Heart right ventricle (tissue), 16 donors: ENCODE data around the gene STAT6. TPM values are rescaled to one million over a fixed set of nuclear protein-coding genes. Genes with fewer than 3 reads are reported as not detected.

ENCODE experiments used
- ATAC-seq, 8 donors: fragments of 200-7000 bp; cut with Tn5 transposase; one replicate each; pipeline ENCODE4 v1.9.1; 2020; ENCODE audit warnings: mild to moderate bottlenecking in 8 of 8, moderate library complexity in 8 of 8, moderate number of reproducible peaks in 1 of 8
- DNase-seq, 2 donors: peaks; one replicate each; pipeline ENCODE4 v3.0.0-alpha.2; 2020
- H3K27ac ChIP-seq, 10 donors: fragments of 200-600 bp; sonication (generic) in 2 of 10; one replicate each; pipeline versions ENCODE4 v1.5.0 to v1.8.0; 2020 to 2022; ENCODE audit warnings: mild to moderate bottlenecking in 3 of 10
- H3K27me3 ChIP-seq, 7 donors: fragments of 200-600 bp; one replicate each; pipeline ENCODE4 v1.8.0; 2021 to 2022; ENCODE audit warnings: mild to moderate bottlenecking in 2 of 7
- H3K36me3 ChIP-seq, 9 donors: fragments of 200-600 bp; sonication (generic) in 1 of 9; one replicate each; pipeline versions ENCODE4 v1.5.0 to v1.8.0; 2020 to 2022; ENCODE audit warnings: mild to moderate bottlenecking in 2 of 9
- H3K4me1 ChIP-seq, 9 donors: fragments of 200-600 bp; sonication (generic) in 1 of 9; one replicate each; pipeline versions ENCODE4 v1.5.0 to v1.8.0; 2020 to 2022; ENCODE audit warnings: mild to moderate bottlenecking in 4 of 9
- H3K4me3 ChIP-seq, 10 donors: fragments of 200-600 bp; sonication (generic) in 2 of 10; one replicate each; pipeline versions ENCODE4 v1.5.0 to v1.8.0; 2020 to 2022; ENCODE audit warnings: mild to moderate bottlenecking in 7 of 10, moderate library complexity in 2 of 10
- H3K9me3 ChIP-seq, 11 donors: fragments of 200-600 bp in 10 of 11; sonication (generic) in 2 of 11; one replicate each; pipeline versions ENCODE4 v1.5.0 to v1.8.0; 2013 to 2022; ENCODE audit warnings: mild to moderate bottlenecking in 2 of 11, control low read depth in 1 of 11, moderate library complexity in 1 of 11
- WGBS, 2 donors: extraction: QIAGEN DNeasy Blood & Tissue Kit; methylation state at CpG; one replicate each; pipeline ENCODE4 v1.1.7; 2013; ENCODE audit warnings: inconsistent platforms in 1 of 2; 5-methylcytosine and 5-hydroxymethylcytosine counted together
- intact Hi-C, 10 donors: fragments of 100-400 bp; cut with DNase I; formaldehyde crosslinking; loops; one replicate each; pipeline versions ENCODE4 v1.11.1 to v1.14.2; 2022
- polyA plus RNA-seq, 2 donors: library from polyadenylated mRNA; stranded (reverse); fragments of 200-250 nt; gene quantifications; one replicate each; pipeline ENCODE4 v1.2.3, GENCODE V29; 2013
- total RNA-seq, 10 donors: library from RNA; stranded (reverse); fragmentation: NEBNext Ultra II Directional in 3 of 10; extraction: Animal tissue kit (Norgen Biotek cat#: 25700) in 3 of 10; gene quantifications; one replicate each; pipeline versions ENCODE4 v1.2.1 to v1.2.4, GENCODE V29; 2021 to 2023
- TF ChIP-seq, protein P1 (sequence below), 9 donors: fragments of 200-600 bp; sonication (generic) in 2 of 9; IDR thresholded peaks; one replicate each; pipeline versions ENCODE4 v1.5.0 to v1.8.0; 2021 to 2022; ENCODE audit warnings: antibody characterized with exemption in 9 of 9, mild to moderate bottlenecking in 5 of 9, moderate library complexity in 1 of 9
- donor health status: Arrhythmogenic right ventricular cardiomyopathy.
- donor health status: ischemic (EF 13 %, LVEDD 7.1; RV severe dilation, severe dysfunction).
- donor health status: healthy with polysubstance abuse.
- donor health status: DM: no; HTN: yes; CAD: no.
- donor health status: DM: no; HTN: no; CAD: no.
- donor health status: ischemic (EF 25% LVEDD 6.9; RV normal size, moderate dysfunction).
- donor health status: ischemic (EF 25% LVEDD 5.7; RV mildly dilated, moderate dysfunction).
- donor health status: healthy.
- donor health status: DM: yes; HTN: yes; CAD: no.
- donor health status: Ischemic cardiomyopathy.
- donor health status: ischemic (EF 35%, LVEDD 5.7; RV mildly dilated, moderate dysfunction).
- donor health status: nonischemic (EF 11% LVEDD 7.7; RV severe dilation, severe dysfunction).
- donor health status: DM: yes; HTN: yes; CAD: no.
- donor health status: PGD.
- donor health status: ischemic (EF 29% LVEDD 5.4; RV normal size, mild dysfunction).
- donor health status: nonischemic (EF 23%, LVEDD 6.1; RV moderate dilation, normal function).

Gene STAT6
- total and polyA plus RNA-seq, 12 donors = 23.3 to 77.8 (median 38.0) TPM

DNA sequence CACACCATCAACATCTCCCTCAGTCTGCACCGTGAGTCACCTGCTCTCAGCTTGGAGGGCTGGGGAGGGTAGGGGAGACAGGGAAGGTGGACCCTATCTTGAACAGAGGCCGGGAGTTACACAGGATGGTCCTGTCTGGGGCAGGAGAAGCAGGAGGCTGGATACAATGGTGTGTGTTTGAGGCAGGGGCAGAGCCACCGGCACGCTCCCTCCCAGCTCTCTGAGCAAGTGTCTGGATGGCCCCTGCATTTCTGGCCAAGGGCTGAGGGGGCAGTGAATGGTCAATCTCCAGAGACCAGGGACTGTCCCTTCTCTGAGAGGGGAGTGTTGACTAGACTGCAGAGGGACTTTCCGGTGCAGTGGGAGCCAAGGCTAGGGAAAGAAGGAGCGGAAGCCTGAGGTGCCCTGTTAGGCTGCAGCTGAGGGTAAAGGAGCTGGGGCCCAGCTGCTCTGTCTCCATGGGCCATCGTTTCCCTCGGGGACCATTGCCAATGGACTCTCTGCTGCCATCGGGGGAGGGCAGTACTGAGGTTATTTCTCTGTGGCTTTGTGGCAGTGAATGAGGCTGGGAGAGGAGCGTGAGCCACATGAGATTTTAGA lies 34.4 kb upstream of the STAT6 start:
- TF ChIP-seq, protein P1, sequence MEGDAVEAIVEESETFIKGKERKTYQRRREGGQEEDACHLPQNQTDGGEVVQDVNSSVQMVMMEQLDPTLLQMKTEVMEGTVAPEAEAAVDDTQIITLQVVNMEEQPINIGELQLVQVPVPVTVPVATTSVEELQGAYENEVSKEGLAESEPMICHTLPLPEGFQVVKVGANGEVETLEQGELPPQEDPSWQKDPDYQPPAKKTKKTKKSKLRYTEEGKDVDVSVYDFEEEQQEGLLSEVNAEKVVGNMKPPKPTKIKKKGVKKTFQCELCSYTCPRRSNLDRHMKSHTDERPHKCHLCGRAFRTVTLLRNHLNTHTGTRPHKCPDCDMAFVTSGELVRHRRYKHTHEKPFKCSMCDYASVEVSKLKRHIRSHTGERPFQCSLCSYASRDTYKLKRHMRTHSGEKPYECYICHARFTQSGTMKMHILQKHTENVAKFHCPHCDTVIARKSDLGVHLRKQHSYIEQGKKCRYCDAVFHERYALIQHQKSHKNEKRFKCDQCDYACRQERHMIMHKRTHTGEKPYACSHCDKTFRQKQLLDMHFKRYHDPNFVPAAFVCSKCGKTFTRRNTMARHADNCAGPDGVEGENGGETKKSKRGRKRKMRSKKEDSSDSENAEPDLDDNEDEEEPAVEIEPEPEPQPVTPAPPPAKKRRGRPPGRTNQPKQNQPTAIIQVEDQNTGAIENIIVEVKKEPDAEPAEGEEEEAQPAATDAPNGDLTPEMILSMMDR (IDR thresholded peaks at IDR 0.05) = no peak
- intact Hi-C loops = no loop called here
- H3K36me3 ChIP-seq = peaks cover 0 to 93% (median 25%) of the 10 kb centered on the region in 9 donors
- H3K9me3 ChIP-seq = no peaks in the 10 kb centered on the region
- H3K4me3 ChIP-seq = no peak overlapping the region
- peak overlapping the region in 8 of 10 donors; percentile 21 to 93 (median 86) for H3K27ac ChIP-seq
- WGBS, 2 donors = 56 to 61% methylated on average over 10 of the region's 10 CpGs
- no peak for ATAC-seq
- DNase-seq = no peak
- peaks cover 28 to 93% (median 82%) of the 10 kb centered on the region in 9 donors for H3K4me1 ChIP-seq
- no peaks in the 10 kb centered on the region for H3K27me3 ChIP-seq

- Histone ChIP-seq H3K36me3 (peaks cover 0 to 100% (median 25%) of the 10 kb centered on the region in 9 donors), H3K4me1 (peaks cover 11 to 93% (median 71%) of the 10 kb centered on the region in 9 donors)
Measured at GRCh38 chr12:57143454-57143853, 32.3 kb upstream of the STAT6 start.

GRCh38 chr12:57142727-57143126 lies 31.6 kb upstream of the STAT6 start:
- TF ChIP-seq, protein P1 (IDR thresholded peaks at IDR 0.05) = no peak
- peak overlapping the region in 9 of 10 donors; percentile 13 to 80 (median 68) for H3K27ac ChIP-seq
- no peak overlapping the region for H3K4me3 ChIP-seq
- intact Hi-C loops = no loop called here
- 67% methylated on average over 7 of the region's 7 CpGs for WGBS, 2 donors
- peaks cover 0 to 95% (median 25%) of the 10 kb centered on the region in 9 donors for H3K36me3 ChIP-seq
- H3K4me1 ChIP-seq = peaks cover 6 to 93% (median 71%) of the 10 kb centered on the region in 9 donors
- DNase-seq = no peak
- H3K27me3 ChIP-seq = no peaks in the 10 kb centered on the region
- ATAC-seq = no peak
- no peaks in the 10 kb centered on the region for H3K9me3 ChIP-seq

More at GRCh38 chr12:57143454-57143853, 32.3 kb upstream of the STAT6 start:
- H3K27ac ChIP-seq = peak overlapping the region in 8 of 10 donors; percentile 13 to 80 (median 70)
- no peak overlapping the region for H3K4me3 ChIP-seq
- ATAC-seq (no peak), DNase-seq (no peak)
- no peaks in the 10 kb centered on the region for H3K9me3 ChIP-seq
- TF ChIP-seq, protein P1 (IDR thresholded peaks at IDR 0.05) = no peak
- 81 to 82% methylated on average over 4 of the region's 4 CpGs for WGBS, 2 donors
- H3K27me3 ChIP-seq = no peaks in the 10 kb centered on the region
- intact Hi-C loops = no loop called here

DNA sequence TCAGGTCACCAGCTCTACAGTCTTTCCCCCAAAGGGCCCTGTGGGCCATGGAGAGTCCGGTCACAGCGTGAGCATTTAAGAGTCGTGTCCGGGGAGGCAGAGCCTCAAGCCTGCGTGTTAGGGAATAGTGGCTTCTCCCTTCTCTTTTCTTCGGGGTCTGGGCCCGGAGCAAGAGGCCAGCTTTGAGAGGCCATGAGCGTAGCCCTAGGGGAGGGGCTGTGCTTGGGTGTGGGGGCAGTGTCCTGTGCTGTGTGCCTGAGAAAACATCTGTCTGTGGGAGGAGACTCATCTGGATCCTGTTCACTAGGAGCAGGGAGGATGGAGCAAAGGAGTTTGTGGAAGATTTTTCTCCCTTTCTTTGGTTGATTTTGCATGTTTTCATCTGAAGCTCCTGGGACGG lies 31.0 kb upstream of the STAT6 start:
- H3K36me3 ChIP-seq = peaks cover 0 to 89% (median 25%) of the 10 kb centered on the region in 9 donors
- H3K4me1 ChIP-seq = peaks cover 0 to 93% (median 71%) of the 10 kb centered on the region in 9 donors
- H3K4me3 ChIP-seq = no peak overlapping the region
- no peaks in the 10 kb centered on the region for H3K27me3 ChIP-seq
- intact Hi-C loops = no loop called here
- ATAC-seq (peak in 7 of 8 donors; percentile 23 to 66 (median 62)), DNase-seq (no peak)
- H3K27ac ChIP-seq = peak overlapping the region; percentile 9 to 80 (median 64)
- TF ChIP-seq, protein P1 (IDR thresholded peaks at IDR 0.05) = no peak
- H3K9me3 ChIP-seq = no peaks in the 10 kb centered on the region
- 56 to 61% methylated on average over 9 of the region's 9 CpGs for WGBS, 2 donors
